Stomach (tissue), 4 donors: ENCODE data around the gene THADA.

Experiments
- POLR2A ChIP-seq, 4 donors: fragments of 450-650 bp; IDR thresholded peaks; one replicate each; pipeline ENCODE4 v1.6.1; 2016; ENCODE audit warnings: antibody characterized with exemption in 4 of 4, control low read depth in 2 of 4, mild to moderate bottlenecking in 1 of 4, moderate library complexity in 1 of 4
- POLR2AphosphoS5 ChIP-seq, 3 donors: sonication (generic); formaldehyde crosslinking; IDR thresholded peaks; one replicate each; pipeline ENCODE4 v1.6.1; 2016; ENCODE audit warnings: antibody characterized with exemption in 3 of 3
- TF ChIP-seq, protein P1 (sequence below), 7 experiments: fragments of 450-650 bp in 4 of 7; fragments of 200-600 bp in 3 of 7; sonication (generic) in 3 of 7; IDR thresholded peaks; one replicate each; pipeline ENCODE4 v1.5.1; 2016 to 2019; ENCODE audit warnings: antibody characterized with exemption in 7 of 7, control low read depth in 2 of 7, mild to moderate bottlenecking in 1 of 7

DNA sequence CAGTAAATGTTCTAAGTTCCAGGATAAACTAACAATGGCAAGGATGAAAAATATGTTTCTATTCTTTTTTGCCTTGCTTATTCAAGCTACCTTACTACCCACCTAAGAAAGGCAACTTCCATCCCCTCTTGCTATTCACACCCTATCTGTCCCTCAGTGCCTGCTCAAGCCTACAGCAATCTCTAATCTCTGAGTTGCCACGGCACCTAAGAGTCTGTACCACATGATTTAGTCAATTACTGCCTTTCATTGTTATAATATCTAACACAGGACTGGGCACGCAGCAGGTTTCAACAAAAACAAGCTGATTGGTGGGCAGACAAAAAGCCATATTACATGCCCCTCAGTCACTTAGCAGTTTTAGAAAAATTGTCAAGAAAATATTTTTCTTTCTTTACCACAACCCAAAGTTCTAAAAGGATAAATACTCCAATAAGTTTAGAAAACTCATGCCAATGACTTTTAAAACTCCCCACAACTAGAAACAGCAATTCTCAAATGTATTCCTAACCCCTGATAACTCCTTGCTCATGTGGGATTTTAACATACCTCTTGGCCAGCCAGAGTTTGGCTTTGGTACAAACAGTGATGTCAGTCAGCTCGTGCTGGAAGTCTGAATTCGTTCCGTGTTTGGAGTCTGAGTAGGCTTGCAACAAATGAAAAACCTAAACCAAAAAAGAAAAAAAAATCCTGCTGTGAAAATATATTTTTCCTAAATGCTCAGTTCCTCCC, 252.1 kb downstream of the THADA start:
- TF ChIP-seq, protein P1, sequence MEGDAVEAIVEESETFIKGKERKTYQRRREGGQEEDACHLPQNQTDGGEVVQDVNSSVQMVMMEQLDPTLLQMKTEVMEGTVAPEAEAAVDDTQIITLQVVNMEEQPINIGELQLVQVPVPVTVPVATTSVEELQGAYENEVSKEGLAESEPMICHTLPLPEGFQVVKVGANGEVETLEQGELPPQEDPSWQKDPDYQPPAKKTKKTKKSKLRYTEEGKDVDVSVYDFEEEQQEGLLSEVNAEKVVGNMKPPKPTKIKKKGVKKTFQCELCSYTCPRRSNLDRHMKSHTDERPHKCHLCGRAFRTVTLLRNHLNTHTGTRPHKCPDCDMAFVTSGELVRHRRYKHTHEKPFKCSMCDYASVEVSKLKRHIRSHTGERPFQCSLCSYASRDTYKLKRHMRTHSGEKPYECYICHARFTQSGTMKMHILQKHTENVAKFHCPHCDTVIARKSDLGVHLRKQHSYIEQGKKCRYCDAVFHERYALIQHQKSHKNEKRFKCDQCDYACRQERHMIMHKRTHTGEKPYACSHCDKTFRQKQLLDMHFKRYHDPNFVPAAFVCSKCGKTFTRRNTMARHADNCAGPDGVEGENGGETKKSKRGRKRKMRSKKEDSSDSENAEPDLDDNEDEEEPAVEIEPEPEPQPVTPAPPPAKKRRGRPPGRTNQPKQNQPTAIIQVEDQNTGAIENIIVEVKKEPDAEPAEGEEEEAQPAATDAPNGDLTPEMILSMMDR (IDR thresholded peaks at IDR 0.05): no peak
- no peak for TF ChIP-seq POLR2A (IDR thresholded peaks at IDR 0.05)
- peak; percentile 28 to 59 (median 41) for TF ChIP-seq POLR2AphosphoS5 (IDR thresholded peaks at IDR 0.05)
